Measurements from ENCODE around the gene ARL13B. TPM values are rescaled to one million over a fixed set of nuclear protein-coding genes. Genes with fewer than 3 reads are reported as not detected.
A peak's percentile ranks its signal among the peaks of the same experiment; 100 is the strongest.

The ARL13B gene
- total and polyA plus RNA-seq, 2 of the 13 experiments (the other 11 are each of a cell fraction or from before 2014, with no cell fraction given) = 2.2 to 9.6 TPM

DNA sequence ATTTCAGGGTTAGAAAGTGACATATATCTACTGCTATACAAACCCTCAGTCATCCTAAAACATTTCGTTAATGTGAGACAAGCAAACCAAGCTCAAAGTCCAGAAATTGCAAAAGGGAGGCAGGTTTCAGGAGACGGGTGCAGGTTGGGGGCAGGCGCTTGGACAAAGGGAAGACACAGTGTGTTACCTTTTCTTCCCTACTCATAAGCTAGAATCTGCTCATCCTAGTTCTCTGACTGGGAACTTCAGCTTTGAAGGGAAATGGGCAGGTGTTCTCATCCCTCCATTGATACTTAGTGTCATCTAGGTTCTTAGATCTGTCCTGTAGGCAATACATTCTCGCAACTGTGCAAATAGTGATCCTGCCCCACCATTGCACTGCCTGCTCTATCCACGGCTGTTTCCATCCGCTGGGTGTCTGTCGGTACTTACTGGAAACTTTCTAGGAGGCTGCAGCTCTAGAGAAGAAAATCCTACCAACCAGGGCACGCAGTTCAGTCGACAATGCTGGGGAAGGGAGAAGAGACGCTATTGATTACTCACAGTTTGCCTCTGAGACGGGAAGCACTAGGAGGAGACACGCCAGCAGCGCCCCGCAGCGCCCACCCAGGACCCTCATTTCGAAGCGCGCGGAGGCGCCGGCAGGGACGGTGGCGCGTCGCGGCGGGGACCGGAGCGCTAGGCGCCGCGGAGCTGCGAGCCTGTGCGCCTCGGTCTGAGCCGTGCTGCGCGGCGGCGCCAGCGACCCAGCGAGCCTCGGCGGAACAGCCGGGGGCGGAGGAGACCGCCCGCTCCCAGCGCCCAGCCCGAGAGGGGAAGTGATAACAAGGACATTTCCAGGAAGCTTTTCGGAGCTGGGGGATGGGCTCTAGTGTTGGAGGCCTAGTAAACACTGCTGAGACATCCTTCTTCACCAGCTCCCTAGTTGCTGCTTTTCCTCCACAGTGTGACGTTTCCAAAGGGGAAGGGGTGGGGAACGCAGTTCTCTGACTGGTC lies 6.5 kb upstream of the ARL13B start, which contains the start of gene PROS1 (continued):
- TF ChIP-seq ASH2L (IDR thresholded peaks at IDR 0.05; ENCODE audit: insufficient read length, low read depth, low read length) (peak; percentile 91), ZSCAN30 (CRISPR knock-in tag; IDR thresholded peaks at IDR 0.05) (0 out of 2 replicates have a peak, but pooled peaks have one; percentile 58), ZNF550 (CRISPR knock-in tag; IDR thresholded peaks at IDR 0.05; ENCODE audit: borderline replicate concordance) (no peak), ARNT (IDR thresholded peaks at IDR 0.05) (no peak), AKAP8 (CRISPR knock-in tag; IDR thresholded peaks at IDR 0.05) (no peak), IRF2 (CRISPR knock-in tag; IDR thresholded peaks at IDR 0.05) (peak; percentile 64; the same call in 1 of the 2 replicates), ZIK1 (CRISPR knock-in tag; IDR thresholded peaks at IDR 0.05; ENCODE audit: borderline replicate concordance, low read depth) (peak; percentile 42; the same call in 1 of the 2 replicates), POGK (CRISPR knock-in tag; conservative IDR thresholded peaks at IDR 0.05) (peak; percentile 90), KMT2A (CRISPR knock-in tag; IDR thresholded peaks at IDR 0.05) (peak; percentile 43; the same call in 1 of the 2 replicates), SYNCRIP (IDR thresholded peaks at IDR 0.05; ENCODE audit: insufficient read depth, low read depth, low read length) (no peak), SNAPC2 (CRISPR knock-in tag; IDR thresholded peaks at IDR 0.05) (no peak), SRY (CRISPR knock-in tag; IDR thresholded peaks at IDR 0.05) (peak; percentile 79; the same call in 1 of the 2 replicates), NCOA2 (CRISPR knock-in tag; IDR thresholded peaks at IDR 0.05) (peak; percentile 30; the same call in 1 of the 2 replicates), SCMH1 (CRISPR knock-in tag; IDR thresholded peaks at IDR 0.05; ENCODE audit: borderline replicate concordance) (no peak), ZNF556 (CRISPR knock-in tag; IDR thresholded peaks at IDR 0.05; ENCODE audit: borderline replicate concordance) (peak; percentile 86; the same call in 1 of the 2 replicates), FOXA3 (CRISPR knock-in tag; IDR thresholded peaks at IDR 0.05) (peak; percentile 62), ZNF3 (CRISPR knock-in tag; IDR thresholded peaks at IDR 0.05) (no peak), ZNF431 (CRISPR knock-in tag; IDR thresholded peaks at IDR 0.05; ENCODE audit: borderline replicate concordance, low read depth) (0 out of 2 replicates have a peak, but pooled peaks have one; percentile 35), DMAP1 (CRISPR knock-in tag; IDR thresholded peaks at IDR 0.05) (peak; percentile 56; the same call in 1 of the 2 replicates), ZEB1 (IDR thresholded peaks at IDR 0.05; ENCODE audit: insufficient replicate concordance, low read depth) (peak; percentile 56), ZNF589 (CRISPR knock-in tag; conservative IDR thresholded peaks at IDR 0.05) (0 out of 2 replicates have a peak, but pooled peaks have one; percentile 57), FOXO1 (CRISPR knock-in tag; IDR thresholded peaks at IDR 0.05) (peak; percentile 59; the same call in 1 of the 2 replicates), ZNF354B (CRISPR knock-in tag; IDR thresholded peaks at IDR 0.05) (no peak), PITX1 (CRISPR knock-in tag; IDR thresholded peaks at IDR 0.05) (0 out of 2 replicates have a peak, but pooled peaks have one; percentile 52), ZNF331 (CRISPR knock-in tag; IDR thresholded peaks at IDR 0.05) (peak; percentile 58; the same call in 1 of the 2 replicates), HNF4A (CRISPR knock-in tag; IDR thresholded peaks at IDR 0.05) (peak; percentile 86), MLLT10 (CRISPR knock-in tag; IDR thresholded peaks at IDR 0.05) (no peak), ZFY (CRISPR knock-in tag; IDR thresholded peaks at IDR 0.05) (peak; percentile 84)
- TF ChIP-seq, protein P1, sequence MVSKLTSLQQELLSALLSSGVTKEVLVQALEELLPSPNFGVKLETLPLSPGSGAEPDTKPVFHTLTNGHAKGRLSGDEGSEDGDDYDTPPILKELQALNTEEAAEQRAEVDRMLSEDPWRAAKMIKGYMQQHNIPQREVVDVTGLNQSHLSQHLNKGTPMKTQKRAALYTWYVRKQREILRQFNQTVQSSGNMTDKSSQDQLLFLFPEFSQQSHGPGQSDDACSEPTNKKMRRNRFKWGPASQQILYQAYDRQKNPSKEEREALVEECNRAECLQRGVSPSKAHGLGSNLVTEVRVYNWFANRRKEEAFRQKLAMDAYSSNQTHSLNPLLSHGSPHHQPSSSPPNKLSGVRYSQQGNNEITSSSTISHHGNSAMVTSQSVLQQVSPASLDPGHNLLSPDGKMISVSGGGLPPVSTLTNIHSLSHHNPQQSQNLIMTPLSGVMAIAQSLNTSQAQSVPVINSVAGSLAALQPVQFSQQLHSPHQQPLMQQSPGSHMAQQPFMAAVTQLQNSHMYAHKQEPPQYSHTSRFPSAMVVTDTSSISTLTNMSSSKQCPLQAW (CRISPR knock-in tag; IDR thresholded peaks at IDR 0.05) = no peak; the same call in 1 of the 2 replicates
